ENCODE measurements around the gene MTCL3.

The MTCL3 gene

DNA sequence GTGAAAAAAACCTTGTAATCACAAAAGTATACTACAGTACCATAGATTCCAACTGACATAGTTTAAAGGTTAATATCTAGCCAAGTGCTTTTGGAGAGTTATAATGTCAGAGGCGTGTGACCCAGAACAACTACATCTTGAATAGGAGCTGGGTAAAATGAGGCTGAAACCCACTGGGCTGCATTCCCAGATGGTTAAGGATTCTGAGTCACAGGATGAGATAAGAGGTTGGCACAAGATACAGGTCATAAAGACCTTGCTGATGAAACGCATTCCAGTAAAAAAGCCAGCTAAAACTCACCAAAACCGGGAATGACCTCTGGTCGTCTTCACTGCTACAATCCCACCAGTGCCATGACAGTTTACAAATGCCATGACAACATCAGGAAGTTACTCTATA lies 37.5 kb downstream of the MTCL3 start:
- peaks cover 25% of the 10 kb centered on the region for H3K4me1 Mint-ChIP-seq

DNA sequence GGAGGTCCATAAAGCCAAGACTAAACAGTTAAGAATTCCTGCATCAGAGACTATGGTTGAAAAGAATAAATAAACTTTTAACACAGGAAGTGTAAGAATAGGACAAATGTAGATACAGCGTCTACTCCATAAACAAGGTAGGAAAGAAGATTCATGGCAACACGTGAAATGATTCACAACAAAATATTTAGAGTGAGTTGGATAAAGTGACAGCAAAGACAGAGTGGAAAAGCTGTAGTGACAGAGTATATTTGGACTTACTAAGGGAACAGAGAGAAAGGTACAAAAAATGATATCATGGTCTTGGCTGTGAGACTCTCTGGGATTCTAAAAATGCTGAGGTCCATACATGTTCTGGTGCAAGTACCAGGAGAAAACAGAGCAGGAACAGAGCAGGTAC lies 38.0 kb downstream of the MTCL3 start:
- DNase-seq (ENCODE audit: low read depth, low spot score), result no peak
- peak overlapping the region; percentile 39 for H3K27ac Mint-ChIP-seq (ENCODE audit: unreplicated experiment)
- no peaks in the 10 kb centered on the region for H3K27me3 Mint-ChIP-seq (ENCODE audit: low read depth)
- no peak for TF ChIP-seq CTCF (conservative IDR thresholded peaks at IDR 0.05)
- peaks cover 2% of the 10 kb centered on the region for H3K9me3 Mint-ChIP-seq
- no peak overlapping the region for H3K4me3 Mint-ChIP-seq
- peaks cover 42% of the 10 kb centered on the region for H3K36me3 Mint-ChIP-seq (ENCODE audit: low read depth)
- H3K4me1 Mint-ChIP-seq, result peaks cover 23% of the 10 kb centered on the region

More for the DNA sequence above, 37.5 kb downstream of the MTCL3 start:
- Mint-ChIP-seq H3K27ac (ENCODE audit: unreplicated experiment) (no peak overlapping the region), H3K36me3 (ENCODE audit: low read depth) (peaks cover 38% of the 10 kb centered on the region), H3K4me3 (no peak overlapping the region), H3K9me3 (peaks cover 2% of the 10 kb centered on the region), H3K27me3 (ENCODE audit: low read depth) (no peaks in the 10 kb centered on the region)
- TF ChIP-seq CTCF (conservative IDR thresholded peaks at IDR 0.05), result no peak
- no peak for DNase-seq (ENCODE audit: low read depth, low spot score)

- H3K27ac Mint-ChIP-seq (ENCODE audit: unreplicated experiment), result no peak overlapping the region
- no peak for DNase-seq (ENCODE audit: low read depth, low spot score)
- H3K27me3 Mint-ChIP-seq (ENCODE audit: low read depth), result no peaks in the 10 kb centered on the region
- H3K36me3 Mint-ChIP-seq (ENCODE audit: low read depth), result peaks cover 51% of the 10 kb centered on the region
- H3K9me3 Mint-ChIP-seq, result peaks cover 2% of the 10 kb centered on the region
- no peak overlapping the region for H3K4me3 Mint-ChIP-seq
- TF ChIP-seq CTCF (conservative IDR thresholded peaks at IDR 0.05), result no peak
- peaks cover 6% of the 10 kb centered on the region for H3K4me1 Mint-ChIP-seq
These were observed 41.5 kb downstream of the MTCL3 start for GRCh38 chr6:127477658-127478057.

GRCh38 chr6:127475823-127476176 lies 43.3 kb downstream of the MTCL3 start:
- H3K9me3 Mint-ChIP-seq, result peaks cover 2% of the 10 kb centered on the region
- no peak overlapping the region for H3K4me3 Mint-ChIP-seq
- no peaks in the 10 kb centered on the region for H3K27me3 Mint-ChIP-seq (ENCODE audit: low read depth)
- TF ChIP-seq CTCF (conservative IDR thresholded peaks at IDR 0.05), result no peak
- peak overlapping the region; percentile 6 for H3K27ac Mint-ChIP-seq (ENCODE audit: unreplicated experiment)
- peaks cover 47% of the 10 kb centered on the region for H3K36me3 Mint-ChIP-seq (ENCODE audit: low read depth)
- no peaks in the 10 kb centered on the region for H3K4me1 Mint-ChIP-seq
- DNase-seq (ENCODE audit: low read depth, low spot score), result no peak

GRCh38 chr6:127475135-127475822 lies 43.9 kb downstream of the MTCL3 start:
- H3K9me3 Mint-ChIP-seq, result peaks cover 2% of the 10 kb centered on the region
- no peak for TF ChIP-seq CTCF (conservative IDR thresholded peaks at IDR 0.05)
- H3K4me1 Mint-ChIP-seq, result no peaks in the 10 kb centered on the region
- H3K27me3 Mint-ChIP-seq (ENCODE audit: low read depth), result no peaks in the 10 kb centered on the region
- H3K27ac Mint-ChIP-seq (ENCODE audit: unreplicated experiment), result no peak overlapping the region
- peaks cover 49% of the 10 kb centered on the region for H3K36me3 Mint-ChIP-seq (ENCODE audit: low read depth)
- DNase-seq (ENCODE audit: low read depth, low spot score), result no peak
- no peak overlapping the region for H3K4me3 Mint-ChIP-seq
